Activated B cell treated with CpG ODN at 0.5 μM for 24 hours (primary cell): ENCODE measurements around the gene SSR1. TPM values are rescaled to one million over a fixed set of nuclear protein-coding genes. Genes with fewer than 3 reads are reported as not detected.

Source experiments
- ATAC-seq: fragments of 200-7000 bp; cut with Tn5 transposase; one replicate; pipeline ENCODE4 v1.10.0; 2021; ENCODE audit warnings: low read depth, mild to moderate bottlenecking, moderate library complexity
- CTCF ChIA-PET: fragments of 350-600 bp; sonication (Branson Sonifier 250); formaldehyde crosslinking; loops from one replicate; lab custom pipeline; 2021; ENCODE audit warnings: antibody characterized with exemption; lab: Charles Lee
- POLR2A ChIA-PET: fragments of 350-600 bp; sonication (Branson Sonifier 250); formaldehyde crosslinking; loops from one replicate; lab custom pipeline; 2021; ENCODE audit warnings: antibody characterized with exemption; lab: Charles Lee
- DNase-seq: peaks from one replicate; pipeline ENCODE4 v3.0.0; 2022
- H3K27ac Mint-ChIP-seq: one replicate; pipeline ENCODE4 v1.8.0; 2020; ENCODE audit warnings: mixed read lengths
- H3K27me3 Mint-ChIP-seq: one replicate; pipeline ENCODE4 v1.8.0; 2021; ENCODE audit warnings: mixed read lengths
- H3K36me3 Mint-ChIP-seq: one replicate; pipeline ENCODE4 v1.8.0; 2021; ENCODE audit warnings: low read depth, mixed read lengths
- H3K4me1 Mint-ChIP-seq: one replicate; pipeline ENCODE4 v1.8.0; 2021; ENCODE audit warnings: mixed read lengths
- H3K4me3 Mint-ChIP-seq: one replicate; pipeline ENCODE4 v1.8.0; 2020; ENCODE audit warnings: mild to moderate bottlenecking, mixed read lengths
- H3K9me3 Mint-ChIP-seq: one replicate; pipeline ENCODE4 v1.8.0; 2020; ENCODE audit warnings: mixed read lengths
- intact Hi-C: fragments of 100-400 bp; cut with micrococcal nuclease; formaldehyde crosslinking; loops from one replicate; pipeline ENCODE4 v1.15.1; 2024
- total RNA-seq: library from RNA; stranded (reverse); gene quantifications from 2 replicates; pipeline ENCODE4 v1.2.3, GENCODE V29; 2022
- TF ChIP-seq, protein P1 (sequence below): fragments of 200-600 bp; IDR thresholded peaks from one replicate; pipeline ENCODE4 v1.8.0; 2022; ENCODE audit warnings: antibody characterized with exemption, mild to moderate bottlenecking

SSR1 gene
- total RNA-seq, 1 donor from 2014 or later = 86.7 TPM

DNA sequence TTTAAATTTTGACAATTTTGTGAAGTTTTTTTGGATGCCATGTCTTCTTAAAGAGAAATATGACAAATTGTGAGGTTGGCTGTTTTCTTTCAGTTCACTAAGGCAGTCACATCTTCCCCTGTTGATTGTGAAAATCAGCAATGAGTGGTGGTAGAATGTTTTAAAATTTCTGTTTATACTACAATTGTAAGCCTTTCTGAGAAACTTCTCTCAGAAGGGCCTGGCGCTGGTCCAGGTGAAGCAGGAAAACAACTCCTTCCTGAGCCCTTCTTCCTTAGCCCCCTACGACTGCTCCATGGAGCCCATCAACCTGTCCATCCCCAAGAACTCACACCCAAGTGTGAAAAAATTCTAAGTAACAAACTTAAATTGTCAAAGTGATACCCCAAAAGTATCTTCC lies 80.6 kb downstream of the SSR1 start:
- no peak overlapping the region for H3K4me3 Mint-ChIP-seq
- TF ChIP-seq, protein P1, sequence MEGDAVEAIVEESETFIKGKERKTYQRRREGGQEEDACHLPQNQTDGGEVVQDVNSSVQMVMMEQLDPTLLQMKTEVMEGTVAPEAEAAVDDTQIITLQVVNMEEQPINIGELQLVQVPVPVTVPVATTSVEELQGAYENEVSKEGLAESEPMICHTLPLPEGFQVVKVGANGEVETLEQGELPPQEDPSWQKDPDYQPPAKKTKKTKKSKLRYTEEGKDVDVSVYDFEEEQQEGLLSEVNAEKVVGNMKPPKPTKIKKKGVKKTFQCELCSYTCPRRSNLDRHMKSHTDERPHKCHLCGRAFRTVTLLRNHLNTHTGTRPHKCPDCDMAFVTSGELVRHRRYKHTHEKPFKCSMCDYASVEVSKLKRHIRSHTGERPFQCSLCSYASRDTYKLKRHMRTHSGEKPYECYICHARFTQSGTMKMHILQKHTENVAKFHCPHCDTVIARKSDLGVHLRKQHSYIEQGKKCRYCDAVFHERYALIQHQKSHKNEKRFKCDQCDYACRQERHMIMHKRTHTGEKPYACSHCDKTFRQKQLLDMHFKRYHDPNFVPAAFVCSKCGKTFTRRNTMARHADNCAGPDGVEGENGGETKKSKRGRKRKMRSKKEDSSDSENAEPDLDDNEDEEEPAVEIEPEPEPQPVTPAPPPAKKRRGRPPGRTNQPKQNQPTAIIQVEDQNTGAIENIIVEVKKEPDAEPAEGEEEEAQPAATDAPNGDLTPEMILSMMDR = no peak
- ChIA-PET CTCF (no interaction called here), POLR2A (no interaction called here)
- H3K36me3 Mint-ChIP-seq = peaks cover 77% of the 10 kb centered on the region
- no peaks in the 10 kb centered on the region for H3K27me3 Mint-ChIP-seq
- peaks cover 32% of the 10 kb centered on the region for H3K4me1 Mint-ChIP-seq
- H3K9me3 Mint-ChIP-seq = no peaks in the 10 kb centered on the region
- ATAC-seq (no peak), DNase-seq (no peak)
- H3K27ac Mint-ChIP-seq = no peak overlapping the region
- intact Hi-C loops = no loop called here

DNA sequence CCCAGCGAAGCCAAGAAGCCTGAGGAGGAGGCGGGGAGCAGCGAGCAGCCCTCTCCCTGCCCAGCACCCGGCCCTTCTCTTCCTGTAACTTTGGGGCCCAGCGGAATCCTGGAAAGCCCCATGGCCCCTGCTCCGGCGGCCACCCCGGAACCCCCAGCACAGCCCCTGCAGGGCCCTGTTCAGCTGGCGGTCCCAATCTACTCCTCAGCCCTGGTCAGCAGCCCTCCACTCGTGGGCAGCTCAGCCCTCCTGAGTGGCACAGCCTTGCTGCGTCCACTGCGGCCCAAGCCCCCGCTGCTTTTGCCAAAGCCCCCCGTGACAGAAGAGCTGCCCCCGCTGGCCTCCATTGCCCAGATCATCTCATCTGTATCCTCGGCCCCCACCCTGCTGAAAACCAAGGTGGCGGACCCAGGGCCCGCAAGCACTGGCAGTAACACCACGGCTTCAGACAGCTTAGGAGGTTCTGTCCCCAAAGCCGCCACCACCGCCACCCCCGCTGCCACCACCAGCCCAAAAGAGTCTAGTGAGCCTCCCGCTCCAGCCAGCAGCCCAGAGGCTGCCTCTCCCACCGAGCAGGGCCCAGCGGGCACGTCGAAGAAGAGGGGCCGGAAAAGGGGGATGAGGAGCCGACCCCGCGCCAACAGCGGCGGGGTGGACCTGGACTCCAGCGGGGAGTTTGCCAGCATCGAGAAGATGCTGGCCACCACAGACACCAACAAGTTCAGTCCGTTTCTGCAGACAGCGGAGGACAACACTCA lies 81.9 kb downstream of the SSR1 start:
- TF ChIP-seq, protein P1 = no peak
- Mint-ChIP-seq H3K4me3 (no peak overlapping the region), H3K27ac (no peak overlapping the region), H3K4me1 (peaks cover 22% of the 10 kb centered on the region), H3K36me3 (peaks cover 83% of the 10 kb centered on the region), H3K9me3 (no peaks in the 10 kb centered on the region), H3K27me3 (no peaks in the 10 kb centered on the region)
- ATAC-seq = no peak
- intact Hi-C loops = no loop called here
- no peak for DNase-seq
- POLR2A ChIA-PET = no interaction called here
- CTCF ChIA-PET = no interaction called here

DNA sequence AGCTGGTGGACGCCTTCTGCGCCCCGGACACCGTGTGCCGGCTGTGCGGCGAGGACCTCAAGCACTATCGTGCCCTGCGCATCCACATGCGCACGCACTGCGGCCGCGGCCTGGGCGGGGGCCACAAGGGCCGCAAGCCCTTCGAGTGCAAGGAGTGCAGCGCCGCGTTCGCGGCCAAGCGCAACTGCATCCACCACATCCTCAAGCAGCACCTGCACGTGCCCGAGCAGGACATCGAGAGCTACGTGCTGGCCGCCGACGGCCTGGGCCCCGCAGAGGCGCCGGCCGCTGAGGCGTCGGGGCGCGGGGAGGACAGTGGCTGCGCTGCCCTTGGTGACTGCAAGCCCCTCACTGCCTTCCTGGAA lies 82.7 kb downstream of the SSR1 start:
- TF ChIP-seq, protein P1 = no peak
- no peaks in the 10 kb centered on the region for H3K9me3 Mint-ChIP-seq
- no peak for ATAC-seq
- intact Hi-C loops = no loop called here
- POLR2A ChIA-PET = no interaction called here
- peaks cover 14% of the 10 kb centered on the region for H3K4me1 Mint-ChIP-seq
- DNase-seq = no peak
- H3K36me3 Mint-ChIP-seq = peaks cover 83% of the 10 kb centered on the region
- H3K27me3 Mint-ChIP-seq = no peaks in the 10 kb centered on the region
- H3K27ac Mint-ChIP-seq = no peak overlapping the region
- CTCF ChIA-PET = no interaction called here
- no peak overlapping the region for H3K4me3 Mint-ChIP-seq

DNA sequence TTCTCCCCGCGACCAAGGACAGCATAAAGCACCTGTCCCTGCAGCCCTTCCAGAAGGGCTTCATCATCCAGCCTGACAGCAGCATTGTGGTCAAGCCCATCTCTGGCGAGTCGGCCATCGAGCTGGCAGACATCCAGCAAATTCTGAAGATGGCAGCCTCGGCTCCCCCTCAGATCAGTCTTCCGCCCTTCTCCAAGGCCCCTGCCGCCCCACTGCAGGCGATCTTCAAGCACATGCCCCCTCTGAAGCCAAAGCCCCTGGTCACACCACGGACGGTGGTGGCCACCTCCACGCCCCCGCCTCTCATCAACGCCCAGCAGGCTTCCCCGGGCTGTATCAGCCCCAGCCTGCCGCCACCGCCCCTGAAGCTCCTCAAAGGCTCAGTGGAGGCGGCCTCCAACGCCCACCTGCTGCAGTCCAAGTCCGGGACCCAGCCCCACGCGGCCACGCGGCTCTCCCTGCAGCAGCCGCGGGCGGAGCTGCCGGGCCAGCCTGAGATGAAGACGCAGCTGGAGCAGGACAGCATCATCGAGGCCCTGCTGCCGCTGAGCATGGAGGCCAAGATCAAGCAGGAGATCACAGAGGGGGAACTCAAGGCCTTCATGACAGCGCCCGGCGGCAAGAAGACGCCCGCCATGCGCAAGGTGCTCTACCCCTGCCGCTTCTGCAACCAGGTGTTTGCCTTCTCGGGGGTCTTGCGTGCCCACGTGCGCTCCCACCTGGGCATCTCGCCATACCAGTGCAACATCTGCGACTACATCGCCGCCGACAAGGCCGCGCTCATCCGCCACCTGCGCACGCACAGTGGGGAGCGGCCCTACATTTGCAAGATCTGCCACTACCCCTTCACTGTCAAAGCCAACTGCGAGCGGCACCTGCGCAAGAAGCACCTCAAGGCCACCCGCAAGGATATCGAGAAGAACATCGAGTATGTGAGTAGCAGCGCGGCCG lies 83.3 kb downstream of the SSR1 start:
- DNase-seq (no peak), ATAC-seq (no peak)
- peaks cover 83% of the 10 kb centered on the region for H3K36me3 Mint-ChIP-seq
- CTCF ChIA-PET = no interaction called here
- peaks cover 13% of the 10 kb centered on the region for H3K4me1 Mint-ChIP-seq
- POLR2A ChIA-PET = no interaction called here
- no peak overlapping the region for H3K4me3 Mint-ChIP-seq
- H3K9me3 Mint-ChIP-seq = no peaks in the 10 kb centered on the region
- no peaks in the 10 kb centered on the region for H3K27me3 Mint-ChIP-seq
- TF ChIP-seq, protein P1 = no peak
- intact Hi-C loops = no loop called here
- no peak overlapping the region for H3K27ac Mint-ChIP-seq

DNA sequence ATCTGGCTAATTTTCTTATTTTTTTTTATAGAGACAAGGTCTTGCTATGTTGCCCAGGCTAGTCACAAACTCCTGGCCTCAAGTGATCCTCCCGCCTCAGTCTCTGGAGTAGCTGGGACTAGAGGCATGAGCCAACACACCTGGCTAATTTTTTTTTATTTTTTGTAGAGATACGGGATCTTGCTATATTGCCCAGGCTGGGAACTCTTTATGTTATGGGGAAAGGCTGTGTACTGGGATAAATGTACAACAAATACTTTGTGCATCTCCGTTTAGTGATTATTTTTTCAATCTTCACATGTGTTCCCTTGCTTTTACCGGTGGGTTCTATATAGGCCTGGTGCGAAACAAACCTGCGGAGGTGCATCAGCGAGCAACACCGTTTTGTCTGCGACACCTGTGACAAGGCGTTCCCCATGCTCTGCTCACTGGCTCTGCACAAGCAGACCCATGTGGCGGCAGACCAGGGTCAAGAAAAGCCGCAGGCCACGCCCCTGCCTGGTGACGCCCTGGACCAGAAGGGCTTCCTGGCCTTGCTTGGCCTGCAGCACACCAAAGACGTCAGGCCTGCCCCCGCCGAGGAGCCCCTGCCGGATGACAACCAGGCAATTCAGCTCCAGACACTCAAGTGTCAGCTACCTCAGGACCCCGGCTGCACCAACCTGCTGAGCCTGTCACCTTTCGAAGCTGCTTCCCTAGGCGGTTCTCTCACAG lies 84.2 kb downstream of the SSR1 start:
- Mint-ChIP-seq H3K27ac (no peak overlapping the region), H3K9me3 (no peaks in the 10 kb centered on the region), H3K36me3 (peaks cover 84% of the 10 kb centered on the region), H3K4me1 (peaks cover 10% of the 10 kb centered on the region), H3K27me3 (no peaks in the 10 kb centered on the region), H3K4me3 (no peak overlapping the region)
- ChIA-PET CTCF (no interaction called here), POLR2A (no interaction called here)
- DNase-seq = no peak
- TF ChIP-seq, protein P1 = no peak
- no peak for ATAC-seq
- intact Hi-C loops = no loop called here
